ENCODE results near the gene ASCL1.

DNA sequence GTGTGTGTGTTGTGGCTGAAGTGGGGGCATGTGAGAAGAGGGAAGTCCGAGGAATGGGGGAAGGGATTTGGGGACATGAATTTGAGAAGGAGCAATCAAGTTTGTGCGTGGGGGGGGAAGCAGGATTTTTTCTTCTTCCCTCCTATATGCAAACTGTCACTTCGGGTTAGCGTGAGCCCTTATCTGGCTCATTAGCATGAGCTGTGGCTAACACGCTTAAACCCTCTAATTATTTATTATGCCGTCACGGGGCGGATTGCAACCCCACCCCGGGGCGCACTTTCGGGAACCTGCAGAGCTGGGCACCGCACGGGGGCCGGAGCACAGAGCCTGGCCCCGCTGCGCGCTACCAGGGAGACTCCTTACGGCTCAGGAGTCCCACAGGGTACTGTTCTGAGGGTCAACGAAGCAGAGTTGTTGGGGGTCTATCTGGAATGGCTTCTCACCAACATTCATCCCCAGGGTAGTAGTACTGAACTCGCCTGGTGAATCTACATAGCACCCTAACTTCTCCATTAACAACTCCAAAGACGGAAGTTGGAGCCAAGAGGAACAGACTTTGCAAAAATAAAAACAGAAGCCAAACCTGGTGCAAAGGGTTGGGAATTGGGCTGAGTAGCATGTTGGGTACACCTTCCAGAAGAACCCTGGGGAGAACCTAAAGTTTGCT is 6.4 kb upstream of the ASCL1 start:
- TF ChIP-seq POLR2AphosphoS5 (IDR thresholded peaks at IDR 0.05) (no peak), CTCF (IDR thresholded peaks at IDR 0.05) (no peak), EP300 (IDR thresholded peaks at IDR 0.05) (no peak), POLR2A (IDR thresholded peaks at IDR 0.05) (no peak)

All from gastroesophageal sphincter (tissue), 3 donors.